PC-9 (cell line): ENCODE data around the gene PITPNC1. TPM values are rescaled to one million over a fixed set of nuclear protein-coding genes. Genes with fewer than 3 reads are reported as not detected.

Experiments used
- BruUV-seq: library from RNA; stranded (reverse); fragments of 400-500 nt; replicated peaks from 2 replicates; lab custom pipeline; 2021; lab: Mats Ljungman, UMichigan
- CTCF ChIA-PET: fragments of 300-600 bp; sonication (Branson Sonifier 250); formaldehyde crosslinking; loops from one replicate; lab custom pipeline; 2022; ENCODE audit warnings: antibody characterized with exemption; lab: Charles Lee
- POLR2A ChIA-PET: fragments of 300-600 bp; sonication (Branson Sonifier 250); formaldehyde crosslinking; loops from one replicate; lab custom pipeline; 2022; ENCODE audit warnings: antibody characterized with exemption; ENCODE audit not compliant: unreplicated experiment; lab: Charles Lee
- DNase-seq, 2 experiments: peaks; one replicate each; pipeline versions ENCODE4 v3.0.0 to v3.0.0-alpha.2; 2015 to 2022; ENCODE audit warnings: mixed read lengths in 1 of 2
- H2AFZ ChIP-seq: fragments of 200-600 bp; sonication (generic); 2 replicates; pipeline ENCODE4 v1.8.1; 2017; ENCODE audit warnings: antibody characterized with exemption
- H3F3A ChIP-seq: fragments of 200-600 bp; sonication (generic); 2 replicates; pipeline ENCODE4 v1.8.1; 2017; ENCODE audit warnings: antibody characterized with exemption, mild to moderate bottlenecking, low read depth; ENCODE audit not compliant: insufficient read depth
- H3K27ac ChIP-seq: fragments of 200-600 bp; sonication (generic); 2 replicates; pipeline ENCODE4 v1.6.1; 2016; ENCODE audit warnings: mixed run types
- H3K27me3 ChIP-seq: fragments of 200-600 bp; sonication (generic); 2 replicates; pipeline ENCODE4 v1.6.1; 2016; ENCODE audit warnings: low read depth, mixed run types; ENCODE audit not compliant: insufficient read depth
- H3K36me3 ChIP-seq: fragments of 200-600 bp; sonication (generic); 2 replicates; pipeline ENCODE4 v1.6.1; 2016; ENCODE audit warnings: low read depth, mixed run types
- H3K4me1 ChIP-seq: fragments of 200-600 bp; sonication (generic); replicated peaks from 2 replicates; pipeline ENCODE4 v1.6.1; 2016; ENCODE audit warnings: mixed run types; ENCODE audit not compliant: insufficient read depth
- H3K4me2 ChIP-seq: fragments of 200-600 bp; sonication (generic); 2 replicates; pipeline ENCODE4 v1.6.1; 2017; ENCODE audit warnings: mixed run types
- H3K4me3 ChIP-seq: fragments of 200-600 bp; sonication (generic); 2 replicates; pipeline ENCODE4 v1.6.1; 2016; ENCODE audit warnings: mixed run types
- H3K79me2 ChIP-seq: fragments of 200-600 bp; sonication (generic); 2 replicates; pipeline ENCODE4 v1.6.1; 2017; ENCODE audit warnings: low read depth, mixed run types
- H3K9me2 ChIP-seq: fragments of 200-600 bp; sonication (generic); 2 replicates; pipeline ENCODE4 v1.8.1; 2017; ENCODE audit warnings: mild to moderate bottlenecking; ENCODE audit not compliant: insufficient read depth
- H3K9me3 ChIP-seq: fragments of 200-600 bp; sonication (generic); 2 replicates; pipeline ENCODE4 v1.8.1; 2016; ENCODE audit warnings: low read depth; ENCODE audit not compliant: insufficient read depth
- H4K20me1 ChIP-seq: fragments of 200-600 bp; sonication (generic); 2 replicates; pipeline ENCODE4 v1.8.1; 2017; ENCODE audit not compliant: insufficient read depth
- EZH2 ChIP-seq: fragments of 200-600 bp; sonication (generic); IDR thresholded peaks from 2 replicates; pipeline ENCODE4 v1.8.0; 2017; ENCODE audit warnings: antibody characterized with exemption, low read depth
- intact Hi-C: fragments of 100-400 bp; cut with micrococcal nuclease; formaldehyde crosslinking; loops from one replicate; pipeline ENCODE4 v1.10.0; 2022; ENCODE audit not compliant: unreplicated experiment
- total RNA-seq: library from RNA; stranded (reverse); gene quantifications from 2 replicates; pipeline ENCODE4 v1.2.3, GENCODE V29; 2021
- TF ChIP-seq, protein P1 (sequence below): fragments of 200-600 bp; sonication (generic); conservative IDR thresholded peaks from 2 replicates; pipeline ENCODE4 v1.6.1; 2017; ENCODE audit warnings: mixed run types, antibody characterized with exemption, mild to moderate bottlenecking, moderate library complexity

The PITPNC1 gene
- total RNA-seq, 1 experiment from 2014 or later, result 6.0 TPM

DNA sequence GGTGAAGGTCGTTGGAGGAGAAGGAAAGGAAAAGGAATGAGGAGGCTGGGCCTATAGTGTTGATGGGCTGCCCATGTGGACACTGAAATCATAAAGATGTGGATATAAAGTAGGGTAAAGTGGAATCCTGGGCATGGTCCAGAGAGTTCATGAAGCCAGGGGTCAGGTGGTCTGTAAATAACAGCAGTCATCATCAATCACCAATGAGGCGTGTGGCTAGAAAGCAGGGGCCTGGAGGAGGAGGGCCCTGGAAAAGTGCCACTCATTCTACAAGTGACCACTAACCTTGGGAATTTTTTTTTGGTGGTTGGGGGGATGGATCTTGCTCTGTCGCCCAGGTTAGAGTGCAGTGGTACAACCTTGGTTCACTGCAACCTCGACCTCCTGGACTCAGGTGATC, 225.4 kb downstream of the PITPNC1 start:
- POLR2A ChIA-PET, result no interaction called here
- Histone ChIP-seq H2AFZ (no peak overlapping the region), H3K27me3 (no peaks in the 10 kb centered on the region), H3F3A (no peaks in the 10 kb centered on the region), H3K9me3 (no peaks in the 10 kb centered on the region), H3K36me3 (no peaks in the 10 kb centered on the region), H3K4me2 (no peak overlapping the region), H3K4me1 (no peaks in the 10 kb centered on the region), H3K4me3 (no peak overlapping the region), H3K27ac (no peak overlapping the region), H3K9me2 (no peaks in the 10 kb centered on the region), H3K79me2 (no peaks in the 10 kb centered on the region), H4K20me1 (no peaks in the 10 kb centered on the region)
- CTCF ChIA-PET, result no interaction called here
- intact Hi-C loops, result loop anchor here (2.0 to 10.0 kb wide), 4 partner anchors 110 to 328 kb away; no protein-coding TSS in a partner anchor
- TF ChIP-seq EZH2, result no peak
- TF ChIP-seq, protein P1, sequence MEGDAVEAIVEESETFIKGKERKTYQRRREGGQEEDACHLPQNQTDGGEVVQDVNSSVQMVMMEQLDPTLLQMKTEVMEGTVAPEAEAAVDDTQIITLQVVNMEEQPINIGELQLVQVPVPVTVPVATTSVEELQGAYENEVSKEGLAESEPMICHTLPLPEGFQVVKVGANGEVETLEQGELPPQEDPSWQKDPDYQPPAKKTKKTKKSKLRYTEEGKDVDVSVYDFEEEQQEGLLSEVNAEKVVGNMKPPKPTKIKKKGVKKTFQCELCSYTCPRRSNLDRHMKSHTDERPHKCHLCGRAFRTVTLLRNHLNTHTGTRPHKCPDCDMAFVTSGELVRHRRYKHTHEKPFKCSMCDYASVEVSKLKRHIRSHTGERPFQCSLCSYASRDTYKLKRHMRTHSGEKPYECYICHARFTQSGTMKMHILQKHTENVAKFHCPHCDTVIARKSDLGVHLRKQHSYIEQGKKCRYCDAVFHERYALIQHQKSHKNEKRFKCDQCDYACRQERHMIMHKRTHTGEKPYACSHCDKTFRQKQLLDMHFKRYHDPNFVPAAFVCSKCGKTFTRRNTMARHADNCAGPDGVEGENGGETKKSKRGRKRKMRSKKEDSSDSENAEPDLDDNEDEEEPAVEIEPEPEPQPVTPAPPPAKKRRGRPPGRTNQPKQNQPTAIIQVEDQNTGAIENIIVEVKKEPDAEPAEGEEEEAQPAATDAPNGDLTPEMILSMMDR, result no peak
- BruUV-seq, result no TSS peak
- no peak for DNase-seq

DNA sequence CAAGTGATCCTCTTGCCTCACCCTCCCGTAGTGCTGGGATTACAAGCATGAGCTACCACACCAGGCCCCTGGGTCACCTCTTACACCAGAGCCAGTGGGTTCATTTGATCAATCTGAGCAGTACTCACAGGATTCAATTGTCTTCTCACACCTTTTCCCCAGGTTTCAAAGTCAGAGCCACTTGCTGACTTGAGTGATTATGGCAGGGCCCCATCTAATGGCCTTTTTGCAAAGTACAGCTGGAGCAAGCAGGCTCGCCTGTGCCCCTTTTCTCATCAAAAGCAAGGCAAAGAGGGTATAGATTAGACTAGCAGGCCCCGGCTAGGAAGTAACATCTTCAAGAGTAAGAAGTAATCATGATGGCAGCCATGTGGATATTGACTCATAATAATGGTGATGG, 225.9 kb downstream of the PITPNC1 start:
- ChIA-PET CTCF (no interaction called here), POLR2A (interaction anchor here (0.6 kb wide), 1 partner anchor 835 kb away, joined by 5 read pairs; no protein-coding TSS in a partner anchor)
- Histone ChIP-seq H3K27me3 (no peaks in the 10 kb centered on the region), H3K9me3 (no peaks in the 10 kb centered on the region), H3K4me3 (no peak overlapping the region), H4K20me1 (no peaks in the 10 kb centered on the region), H3F3A (no peaks in the 10 kb centered on the region), H3K27ac (no peak overlapping the region), H3K9me2 (no peaks in the 10 kb centered on the region), H3K4me1 (no peaks in the 10 kb centered on the region), H3K4me2 (no peak overlapping the region), H2AFZ (no peak overlapping the region), H3K79me2 (no peaks in the 10 kb centered on the region), H3K36me3 (no peaks in the 10 kb centered on the region)
- BruUV-seq, result no TSS peak
- TF ChIP-seq EZH2, result no peak
- TF ChIP-seq, protein P1, result peak; percentile 75
- intact Hi-C loops, result loop anchor here (1.0 to 10.0 kb wide), 5 partner anchors 86 to 328 kb away; no protein-coding TSS in a partner anchor
- DNase-seq, result peak in 1 of 2 experiments; percentile 41

GRCh38 chr17:67605256-67605912, 228.3 kb downstream of the PITPNC1 start:
- no peak for TF ChIP-seq EZH2
- TF ChIP-seq, protein P1, result no peak
- BruUV-seq, result no TSS peak
- Histone ChIP-seq H3K4me2 (no peak overlapping the region), H3K4me3 (no peak overlapping the region), H3K4me1 (no peaks in the 10 kb centered on the region), H3K36me3 (no peaks in the 10 kb centered on the region), H3K27me3 (no peaks in the 10 kb centered on the region), H3K27ac (no peak overlapping the region), H3K9me2 (no peaks in the 10 kb centered on the region), H3K9me3 (no peaks in the 10 kb centered on the region), H3K79me2 (no peaks in the 10 kb centered on the region), H3F3A (no peaks in the 10 kb centered on the region), H2AFZ (no peak overlapping the region), H4K20me1 (no peaks in the 10 kb centered on the region)
- POLR2A ChIA-PET, result interaction anchor here (0.5 kb wide), 1 partner anchor 173 kb away, joined by 3 read pairs; no protein-coding TSS in a partner anchor
- CTCF ChIA-PET, result no interaction called here
- intact Hi-C loops, result loop anchor here (10.0 kb wide), 1 partner anchor 331 kb away; no protein-coding TSS in a partner anchor
- no peak for DNase-seq
